ENCODE results near the gene CYTH1. TPM values are rescaled to one million over a fixed set of nuclear protein-coding genes. Genes with fewer than 3 reads are reported as not detected.

The CYTH1 gene, protein sequence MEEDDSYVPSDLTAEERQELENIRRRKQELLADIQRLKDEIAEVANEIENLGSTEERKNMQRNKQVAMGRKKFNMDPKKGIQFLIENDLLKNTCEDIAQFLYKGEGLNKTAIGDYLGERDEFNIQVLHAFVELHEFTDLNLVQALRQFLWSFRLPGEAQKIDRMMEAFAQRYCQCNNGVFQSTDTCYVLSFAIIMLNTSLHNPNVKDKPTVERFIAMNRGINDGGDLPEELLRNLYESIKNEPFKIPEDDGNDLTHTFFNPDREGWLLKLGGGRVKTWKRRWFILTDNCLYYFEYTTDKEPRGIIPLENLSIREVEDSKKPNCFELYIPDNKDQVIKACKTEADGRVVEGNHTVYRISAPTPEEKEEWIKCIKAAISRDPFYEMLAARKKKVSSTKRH
- 43.1 TPM for total RNA-seq

GRCh38 chr17:78781893-78782304, at the start of gene CYTH1:
Gene CYTH1, minus strand, starts transcription at chr17:78782273. Its CDS starts 50 bp downstream, at chr17:78782223.
- no peak for DNase-seq

DNA sequence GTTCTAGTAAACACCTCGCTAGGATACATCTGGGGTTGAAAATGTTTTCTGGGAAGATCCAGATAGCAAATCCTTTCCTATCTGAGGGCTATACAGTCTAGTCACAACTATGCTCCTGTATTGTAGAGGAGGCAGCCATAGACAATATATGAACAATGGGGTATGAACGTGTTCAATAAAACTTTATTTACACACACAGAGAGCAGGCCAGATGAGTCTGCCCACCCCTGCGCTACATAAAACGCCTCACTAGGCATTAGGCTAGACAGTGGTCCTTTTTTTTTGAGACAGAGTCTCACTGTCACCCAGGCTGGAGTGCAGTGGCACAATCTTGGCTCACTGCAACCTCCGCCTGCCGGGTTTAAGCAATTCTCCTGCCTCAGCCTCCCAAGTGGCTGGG, 47.4 kb upstream of the CYTH1 start:
- no peak for DNase-seq

DNA sequence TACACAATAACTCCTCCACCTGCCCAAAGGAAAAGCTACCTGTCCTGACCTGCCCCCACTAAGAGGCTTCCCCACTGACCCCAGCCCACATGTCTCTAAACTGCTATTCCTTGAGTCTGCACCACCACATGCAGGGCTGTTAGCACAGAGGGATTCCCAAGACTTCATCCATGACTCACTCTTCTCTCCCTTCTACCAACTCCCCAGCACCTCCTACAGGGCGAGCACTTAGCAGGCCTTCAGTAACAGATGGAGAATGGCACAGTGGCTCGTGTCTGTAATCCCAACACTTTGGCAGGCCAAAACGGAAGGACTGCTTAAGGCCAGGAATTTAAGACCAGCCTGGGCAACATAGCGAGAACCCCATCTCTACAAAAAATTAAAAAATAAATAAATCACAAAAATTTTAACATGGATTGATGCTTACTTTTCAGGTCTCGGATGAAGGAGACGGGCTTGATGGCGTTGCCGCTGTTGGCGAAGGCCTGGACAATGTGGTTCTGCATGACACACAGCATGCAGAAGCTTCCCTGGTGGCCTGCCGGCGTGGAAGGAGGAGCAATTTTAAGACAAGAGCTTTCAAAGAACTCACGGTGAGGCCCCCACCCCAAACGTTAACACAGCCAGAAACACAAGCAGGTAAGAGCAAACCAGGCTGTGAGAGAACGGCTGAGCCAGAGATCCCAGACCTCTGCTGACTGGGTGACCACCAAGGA, 46.6 kb upstream of the CYTH1 start:
- DNase-seq: no peak

DNA sequence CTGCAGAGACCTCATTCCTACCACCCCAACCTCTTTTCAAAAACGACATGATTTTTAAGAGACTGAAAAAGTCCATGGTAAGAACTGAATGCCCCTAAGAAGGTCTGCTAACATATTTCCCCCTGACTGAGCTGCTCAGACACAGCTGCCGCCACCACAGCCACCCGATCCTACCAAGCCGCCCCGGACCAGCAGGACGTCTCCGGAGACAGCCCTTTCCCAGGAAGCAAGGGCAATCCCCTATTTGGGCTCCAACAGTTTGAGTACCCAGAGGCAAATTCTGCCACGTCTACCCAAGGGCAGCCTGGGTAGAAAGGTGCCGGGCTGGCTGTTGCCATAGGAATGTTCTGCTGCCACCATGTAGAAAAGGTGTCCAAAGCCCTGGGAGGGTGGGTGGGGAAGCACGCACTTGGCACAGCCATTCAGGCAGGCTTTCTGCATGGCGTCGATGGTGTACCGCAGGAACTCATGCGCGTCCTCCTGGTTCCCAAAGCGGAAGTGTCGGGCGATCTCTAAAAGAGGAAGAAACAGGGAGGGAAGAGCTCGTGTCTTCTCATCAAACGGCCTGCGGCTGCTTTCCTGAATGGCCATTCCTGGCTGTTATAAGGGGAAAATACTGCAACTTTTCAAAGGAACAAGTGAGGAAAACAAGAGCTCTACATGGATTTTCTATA, 44.9 kb upstream of the CYTH1 start:
- no peak for DNase-seq

GRCh38 chr17:78826421-78826820, 44.3 kb upstream of the CYTH1 start:
- no peak for DNase-seq

DNA sequence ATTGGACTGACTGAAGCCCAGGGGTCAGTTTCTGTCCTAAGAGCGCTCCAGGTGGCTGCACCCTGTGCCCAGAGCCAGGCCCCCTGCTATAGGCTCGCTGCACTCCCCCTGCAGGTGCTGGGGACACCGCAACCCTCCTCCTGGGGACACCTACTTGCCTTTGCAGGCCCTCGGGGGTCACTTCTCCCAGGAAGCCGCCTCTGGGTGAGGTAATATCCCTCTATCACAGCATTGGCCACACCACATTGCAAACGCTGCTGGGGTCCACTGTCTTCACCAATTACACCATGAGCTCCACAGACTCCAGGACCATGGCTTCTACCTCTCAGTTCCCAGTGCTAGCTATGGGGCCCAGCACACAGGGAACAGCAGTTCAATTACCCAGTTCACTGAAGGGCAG, 43.6 kb upstream of the CYTH1 start:
- DNase-seq: no peak

DNA sequence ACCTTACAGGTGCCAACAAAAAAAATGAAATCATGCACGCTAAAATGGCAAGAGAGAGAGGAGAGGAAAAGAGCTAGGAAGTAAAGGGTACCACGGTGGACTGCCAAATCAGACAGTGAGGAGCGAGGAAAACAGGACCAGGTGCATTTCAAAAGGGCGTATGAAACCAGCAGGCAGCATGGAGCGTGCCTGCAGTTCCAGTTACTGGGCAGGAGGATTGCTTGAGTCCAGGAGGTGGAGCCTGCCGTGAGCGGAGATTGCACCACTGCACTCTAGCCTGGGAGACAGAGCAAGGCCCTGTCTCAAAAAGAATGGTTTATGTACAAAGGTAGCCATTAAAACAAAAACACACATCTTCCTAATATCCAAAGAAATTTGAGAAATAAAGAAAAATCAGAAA, 42.2 kb upstream of the CYTH1 start:
- DNase-seq: no peak

DNA sequence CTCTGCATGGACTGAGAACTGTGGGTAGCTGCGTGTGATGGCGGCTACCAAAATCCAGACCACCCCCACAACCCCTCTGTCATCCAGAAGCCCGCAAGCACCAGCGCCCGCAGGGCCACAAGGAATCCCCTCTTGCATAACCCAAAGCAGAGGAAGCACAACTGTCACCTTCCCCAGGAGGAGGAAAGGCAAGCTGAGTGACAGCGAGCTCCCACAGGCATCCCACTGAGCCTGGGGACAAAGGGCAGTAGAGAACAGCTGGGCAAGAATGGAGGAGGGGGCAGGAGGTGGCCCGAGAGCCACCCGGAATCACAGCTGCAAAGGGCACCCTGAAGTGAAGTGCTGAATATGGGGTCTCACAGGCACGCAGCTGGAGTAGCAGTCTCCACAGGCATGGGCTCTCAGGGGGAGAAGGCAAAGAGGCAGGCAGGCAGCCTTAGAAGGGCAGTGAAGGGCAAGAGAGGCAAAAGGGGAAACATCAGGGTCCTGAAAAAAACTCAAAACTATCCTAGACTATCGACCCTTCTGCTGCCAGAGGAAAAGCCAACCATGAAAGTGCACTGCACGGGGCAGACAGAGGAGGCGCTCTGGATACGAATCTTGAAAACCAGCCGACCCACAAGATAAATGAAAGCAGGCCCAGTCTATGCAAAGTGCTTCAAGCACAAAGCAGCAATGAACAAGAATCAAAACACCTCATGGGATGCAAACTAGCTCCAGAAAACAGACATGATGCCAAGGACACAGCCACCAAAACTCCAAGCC, 41.4 kb upstream of the CYTH1 start:
- DNase-seq: no peak

DNA sequence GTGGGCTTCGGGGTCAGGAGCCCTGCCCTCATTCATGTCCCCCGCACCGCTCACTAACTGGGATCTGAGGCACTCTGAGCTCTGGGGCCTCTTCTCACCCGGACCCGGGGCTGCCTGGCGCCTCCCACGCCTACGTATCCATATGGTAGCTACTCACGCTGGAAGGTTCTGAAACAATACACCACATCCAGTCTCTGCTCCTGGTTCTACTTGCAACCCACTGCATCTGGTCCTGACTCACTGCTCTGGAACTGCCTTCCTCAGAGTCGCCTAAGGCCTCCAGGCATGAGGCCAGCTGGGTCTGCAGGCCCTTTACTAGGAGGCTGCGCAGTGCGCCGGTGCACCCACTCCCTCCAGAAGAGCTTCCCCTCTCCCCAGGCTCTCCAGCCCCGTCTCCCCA, 40.5 kb upstream of the CYTH1 start:
- no peak for DNase-seq

DNA sequence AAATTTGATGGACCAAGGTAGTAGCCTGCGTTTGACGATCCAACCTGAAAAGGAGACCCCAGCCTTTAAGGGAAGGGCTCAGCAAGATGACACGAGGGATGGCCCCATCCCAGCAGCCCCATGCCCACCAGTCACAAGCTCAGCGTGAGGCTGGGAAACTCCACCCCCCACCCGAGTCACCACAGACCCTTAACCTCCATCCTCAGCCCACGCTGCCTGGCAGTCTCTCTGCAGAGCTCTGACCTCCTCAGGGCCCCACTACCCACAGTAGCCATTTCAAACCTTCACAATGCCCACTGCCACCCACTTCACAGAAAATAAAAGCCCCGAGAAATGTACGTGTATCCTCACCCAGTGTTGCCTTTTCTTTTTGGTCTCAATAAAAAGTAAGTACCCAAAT, 39.9 kb upstream of the CYTH1 start:
- no peak for DNase-seq

- DNase-seq: no peak
Observed at GRCh38 chr17:78820841-78821240, 38.8 kb upstream of the CYTH1 start.

- no peak for DNase-seq
Observed at GRCh38 chr17:78819806-78820792, 38.0 kb upstream of the CYTH1 start.

DNA sequence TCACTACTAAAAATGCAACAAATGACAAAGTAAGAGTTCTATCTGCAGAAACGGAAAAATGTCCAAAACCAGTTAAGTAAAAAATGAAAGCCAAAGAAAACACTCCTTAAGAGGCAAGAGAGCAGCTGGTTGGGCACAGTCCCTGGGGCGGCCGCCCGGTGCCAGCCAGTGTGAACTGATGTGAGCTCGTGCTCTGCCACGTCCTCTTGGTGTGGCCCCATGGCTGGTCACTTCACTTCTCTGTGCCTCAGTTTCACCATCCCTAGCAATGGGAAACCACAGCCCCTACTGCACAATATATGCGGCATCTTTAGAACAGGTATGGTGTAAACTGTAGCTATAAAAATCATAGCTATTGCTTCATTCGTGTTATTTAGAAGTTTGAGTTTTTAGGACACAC, 37.3 kb upstream of the CYTH1 start:
- no peak for DNase-seq

GRCh38 chr17:78818932-78819331, 36.9 kb upstream of the CYTH1 start:
- no peak for DNase-seq

DNA sequence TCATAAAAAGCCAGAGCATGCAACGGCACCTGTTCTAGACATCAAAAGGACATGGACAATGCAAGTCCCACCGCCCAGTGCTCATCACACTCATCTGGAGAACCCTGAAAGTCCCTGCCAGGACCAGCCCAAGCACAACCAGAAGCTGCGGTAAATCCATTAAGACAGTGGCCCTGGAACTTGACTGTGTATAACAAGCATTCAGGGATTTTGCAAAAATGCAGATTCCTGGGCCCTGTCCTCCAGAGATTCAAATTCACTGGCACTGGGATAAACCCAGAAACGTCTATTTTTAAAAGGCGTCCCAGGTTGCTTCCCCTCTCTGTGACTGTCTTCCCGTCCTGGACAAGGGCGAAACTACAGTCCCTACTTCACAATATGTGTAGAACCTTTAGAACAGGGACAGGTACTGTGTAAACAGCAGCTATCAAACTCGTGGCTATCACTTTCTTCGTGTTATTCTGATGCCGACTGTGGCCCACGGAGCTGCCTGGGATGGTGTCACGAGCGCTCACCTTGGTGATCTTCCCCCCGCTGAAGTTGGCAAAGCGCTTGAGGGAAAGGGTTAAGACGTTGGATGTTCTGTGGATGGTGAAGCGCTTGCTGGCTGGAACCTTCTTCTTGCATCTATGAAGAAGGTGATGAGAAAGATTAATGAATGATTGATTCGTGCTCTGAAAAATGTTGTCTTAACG, 36.2 kb upstream of the CYTH1 start:
- DNase-seq: no peak

DNA sequence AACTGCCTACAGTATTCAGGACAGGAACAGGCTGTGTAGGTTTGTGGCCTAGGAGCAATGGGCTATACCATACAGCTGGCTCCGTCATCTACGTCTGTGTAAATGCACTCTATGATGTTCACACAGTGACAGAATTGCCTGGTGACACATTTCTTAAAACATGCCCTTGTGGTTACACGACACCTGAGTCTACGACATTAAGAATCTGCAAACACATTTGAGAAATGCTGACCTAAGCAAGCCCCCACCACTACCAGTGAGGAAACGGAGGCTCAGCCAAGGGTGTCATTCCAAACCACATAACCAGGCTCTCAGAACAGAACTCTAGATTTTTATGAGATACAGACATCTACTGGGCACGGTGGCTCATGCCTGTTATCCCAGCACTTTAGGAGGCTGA, 35.0 kb upstream of the CYTH1 start:
- DNase-seq: no peak

- no peak for DNase-seq
Observed at GRCh38 chr17:78815696-78816095, 33.6 kb upstream of the CYTH1 start.

DNA sequence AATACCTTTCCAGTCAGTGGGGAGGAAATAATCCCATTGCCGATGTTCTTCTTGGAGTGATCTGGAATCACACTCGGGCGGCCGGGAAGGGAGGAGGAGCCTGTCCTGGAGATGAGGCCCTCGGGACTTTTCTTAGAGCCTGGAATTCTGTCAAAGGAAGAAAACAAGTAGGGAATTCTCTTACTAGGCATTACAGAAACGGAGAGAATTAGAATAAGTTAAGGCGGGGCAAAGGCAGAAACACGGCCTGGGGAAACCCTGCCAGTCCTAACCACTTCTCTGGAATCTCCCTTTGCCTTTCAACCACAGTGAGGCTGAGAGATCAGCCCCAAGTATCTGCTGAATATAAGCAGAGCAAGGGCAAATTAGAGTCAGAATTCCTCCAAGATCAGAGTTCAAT, 30.8 kb upstream of the CYTH1 start:
- DNase-seq: no peak

GRCh38 chr17:78808163-78808562, 26.1 kb upstream of the CYTH1 start:
- DNase-seq: no peak

GRCh38 chr17:78806451-78806850, 24.4 kb upstream of the CYTH1 start:
- no peak for DNase-seq

DNA sequence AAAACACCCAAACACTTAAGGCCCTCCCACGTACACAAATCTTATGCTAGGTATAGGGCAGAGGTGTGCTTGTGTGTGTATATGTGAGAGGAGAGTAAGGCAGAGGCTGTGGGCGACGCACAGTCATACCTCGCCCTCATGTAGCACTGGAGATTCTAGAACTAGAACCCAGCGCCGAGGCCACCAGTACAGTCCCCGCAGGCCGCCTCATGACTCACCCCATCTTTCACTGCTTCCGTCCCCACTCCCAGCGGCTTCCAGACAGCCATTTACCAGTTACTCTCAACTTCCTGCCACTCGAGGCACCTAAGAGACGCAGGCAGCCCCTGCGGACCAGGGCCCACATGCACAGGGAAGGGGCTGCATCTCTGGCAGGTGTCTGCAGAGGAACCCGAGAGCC, 23.2 kb upstream of the CYTH1 start:
- DNase-seq: no peak
